Measurements from ENCODE around the gene PIMREG. TPM values are rescaled to one million over a fixed set of nuclear protein-coding genes. Genes with fewer than 3 reads are reported as not detected.

PIMREG gene
- polyA plus RNA-seq, 2 of the 4 experiments (the other 2 are of a cell fraction) = 26.3 to 28.9 TPM

DNA sequence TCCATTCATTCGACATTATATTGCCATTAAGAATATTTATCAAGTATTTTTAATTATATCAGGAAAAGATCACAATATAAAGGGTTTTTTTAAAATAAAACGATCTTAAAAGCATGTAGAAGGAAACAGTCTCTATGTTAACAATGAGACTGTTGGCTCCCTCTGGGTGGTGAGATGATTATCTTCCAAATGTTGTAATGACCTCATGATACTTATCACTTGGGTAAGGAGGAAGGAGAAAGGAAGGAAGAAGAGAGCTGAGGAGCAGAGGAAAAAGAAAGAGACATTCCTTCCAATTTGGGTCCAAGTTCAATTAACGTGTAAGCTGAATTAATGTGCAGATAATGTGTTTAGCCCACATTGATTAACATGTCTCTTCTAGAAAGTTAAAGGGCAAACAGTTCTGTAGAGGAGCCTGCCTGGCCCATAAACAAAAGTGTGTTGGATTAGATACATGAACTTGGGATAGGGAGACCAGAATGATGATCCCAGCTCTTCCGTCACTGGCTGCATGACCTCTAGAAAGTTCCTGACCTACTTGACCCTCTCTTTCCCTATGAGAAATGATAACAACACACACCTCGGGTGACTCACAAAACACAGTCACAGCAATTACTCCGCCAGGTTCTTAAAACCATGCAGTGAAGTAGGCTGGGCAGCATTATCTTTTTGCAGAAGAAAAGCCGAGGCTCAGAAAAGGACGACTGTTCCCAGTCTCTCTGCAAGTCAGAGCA lies 32.0 kb downstream of the PIMREG start (continued):
- TF ChIP-seq FOSL2 (IDR thresholded peaks at IDR 0.05) (no peak), FOSL2 (CRISPR knock-in tag; IDR thresholded peaks at IDR 0.05) (no peak), MAFK (IDR thresholded peaks at IDR 0.05; ENCODE audit: partially characterized antibody) (no peak)

DNA sequence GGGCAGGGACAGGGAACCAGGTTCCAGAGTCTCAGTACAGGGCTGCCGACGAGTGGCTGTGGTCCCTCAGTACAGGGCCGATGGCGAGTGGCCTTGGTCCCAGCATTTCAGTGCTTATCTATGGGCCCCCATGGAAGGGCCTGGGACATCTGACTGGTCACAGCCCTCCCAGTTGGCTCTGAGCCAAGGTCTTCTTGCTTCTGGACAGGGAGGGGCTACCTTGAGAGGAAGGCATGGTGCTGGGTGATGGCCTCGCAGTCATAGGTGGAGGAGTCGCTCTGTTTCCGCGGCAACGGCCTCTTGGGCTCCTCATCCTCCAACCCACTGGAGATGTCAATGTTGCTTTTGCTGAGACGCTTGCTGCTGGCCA lies 32.5 kb downstream of the PIMREG start:
- DNase-seq (ENCODE audit: low read depth in 1 of 2, low spot score in 1 of 2) = no peak
- H3K4me1 ChIP-seq = peaks cover 13% of the 10 kb centered on the region
- 91% methylated on average over 9 of the region's 10 CpGs for WGBS (ENCODE audit: missing lambda C conversion rate)
- H3K4me2 ChIP-seq = no peak overlapping the region
- POLR2A ChIA-PET = no interaction called here
- TF ChIP-seq SMC3 (IDR thresholded peaks at IDR 0.05) (no peak), CHD2 (IDR thresholded peaks at IDR 0.05; ENCODE audit: low read length, partially characterized antibody) (no peak), CBX2 (IDR thresholded peaks at IDR 0.05; ENCODE audit: borderline replicate concordance, low read depth) (no peak), ZFP36 (IDR thresholded peaks at IDR 0.05; ENCODE audit: borderline replicate concordance, partially characterized antibody) (no peak), HEYL (CRISPR knock-in tag; IDR thresholded peaks at IDR 0.05) (no peak), JUN (IDR thresholded peaks at IDR 0.05) (no peak), RCOR1 (IDR thresholded peaks at IDR 0.05; ENCODE audit: low read depth, low read length) (no peak), ZNF302 (CRISPR knock-in tag; IDR thresholded peaks at IDR 0.05) (no peak), KDM5A (IDR thresholded peaks at IDR 0.05) (no peak), HOXA7 (CRISPR knock-in tag; IDR thresholded peaks at IDR 0.05) (no peak), FOXS1 (CRISPR knock-in tag; IDR thresholded peaks at IDR 0.05) (no peak), RNF2 (IDR thresholded peaks at IDR 0.05; ENCODE audit: borderline replicate concordance, low read depth) (no peak), FOSL2 (IDR thresholded peaks at IDR 0.05) (no peak), FOSL2 (CRISPR knock-in tag; IDR thresholded peaks at IDR 0.05) (no peak), EHF (CRISPR knock-in tag; IDR thresholded peaks at IDR 0.05) (no peak)
- TF ChIP-seq, protein P1, sequence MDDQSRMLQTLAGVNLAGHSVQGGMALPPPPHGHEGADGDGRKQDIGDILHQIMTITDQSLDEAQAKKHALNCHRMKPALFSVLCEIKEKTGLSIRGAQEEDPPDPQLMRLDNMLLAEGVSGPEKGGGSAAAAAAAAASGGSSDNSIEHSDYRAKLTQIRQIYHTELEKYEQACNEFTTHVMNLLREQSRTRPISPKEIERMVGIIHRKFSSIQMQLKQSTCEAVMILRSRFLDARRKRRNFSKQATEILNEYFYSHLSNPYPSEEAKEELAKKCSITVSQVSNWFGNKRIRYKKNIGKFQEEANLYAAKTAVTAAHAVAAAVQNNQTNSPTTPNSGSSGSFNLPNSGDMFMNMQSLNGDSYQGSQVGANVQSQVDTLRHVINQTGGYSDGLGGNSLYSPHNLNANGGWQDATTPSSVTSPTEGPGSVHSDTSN (IDR thresholded peaks at IDR 0.05) = no peak
- TF ChIP-seq, protein P2, sequence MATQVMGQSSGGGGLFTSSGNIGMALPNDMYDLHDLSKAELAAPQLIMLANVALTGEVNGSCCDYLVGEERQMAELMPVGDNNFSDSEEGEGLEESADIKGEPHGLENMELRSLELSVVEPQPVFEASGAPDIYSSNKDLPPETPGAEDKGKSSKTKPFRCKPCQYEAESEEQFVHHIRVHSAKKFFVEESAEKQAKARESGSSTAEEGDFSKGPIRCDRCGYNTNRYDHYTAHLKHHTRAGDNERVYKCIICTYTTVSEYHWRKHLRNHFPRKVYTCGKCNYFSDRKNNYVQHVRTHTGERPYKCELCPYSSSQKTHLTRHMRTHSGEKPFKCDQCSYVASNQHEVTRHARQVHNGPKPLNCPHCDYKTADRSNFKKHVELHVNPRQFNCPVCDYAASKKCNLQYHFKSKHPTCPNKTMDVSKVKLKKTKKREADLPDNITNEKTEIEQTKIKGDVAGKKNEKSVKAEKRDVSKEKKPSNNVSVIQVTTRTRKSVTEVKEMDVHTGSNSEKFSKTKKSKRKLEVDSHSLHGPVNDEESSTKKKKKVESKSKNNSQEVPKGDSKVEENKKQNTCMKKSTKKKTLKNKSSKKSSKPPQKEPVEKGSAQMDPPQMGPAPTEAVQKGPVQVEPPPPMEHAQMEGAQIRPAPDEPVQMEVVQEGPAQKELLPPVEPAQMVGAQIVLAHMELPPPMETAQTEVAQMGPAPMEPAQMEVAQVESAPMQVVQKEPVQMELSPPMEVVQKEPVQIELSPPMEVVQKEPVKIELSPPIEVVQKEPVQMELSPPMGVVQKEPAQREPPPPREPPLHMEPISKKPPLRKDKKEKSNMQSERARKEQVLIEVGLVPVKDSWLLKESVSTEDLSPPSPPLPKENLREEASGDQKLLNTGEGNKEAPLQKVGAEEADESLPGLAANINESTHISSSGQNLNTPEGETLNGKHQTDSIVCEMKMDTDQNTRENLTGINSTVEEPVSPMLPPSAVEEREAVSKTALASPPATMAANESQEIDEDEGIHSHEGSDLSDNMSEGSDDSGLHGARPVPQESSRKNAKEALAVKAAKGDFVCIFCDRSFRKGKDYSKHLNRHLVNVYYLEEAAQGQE (IDR thresholded peaks at IDR 0.05) = no peak
- TF ChIP-seq, protein P3, sequence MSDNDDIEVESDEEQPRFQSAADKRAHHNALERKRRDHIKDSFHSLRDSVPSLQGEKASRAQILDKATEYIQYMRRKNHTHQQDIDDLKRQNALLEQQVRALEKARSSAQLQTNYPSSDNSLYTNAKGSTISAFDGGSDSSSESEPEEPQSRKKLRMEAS (IDR thresholded peaks at IDR 0.05) = no peak
- TF ChIP-seq, protein P4, sequence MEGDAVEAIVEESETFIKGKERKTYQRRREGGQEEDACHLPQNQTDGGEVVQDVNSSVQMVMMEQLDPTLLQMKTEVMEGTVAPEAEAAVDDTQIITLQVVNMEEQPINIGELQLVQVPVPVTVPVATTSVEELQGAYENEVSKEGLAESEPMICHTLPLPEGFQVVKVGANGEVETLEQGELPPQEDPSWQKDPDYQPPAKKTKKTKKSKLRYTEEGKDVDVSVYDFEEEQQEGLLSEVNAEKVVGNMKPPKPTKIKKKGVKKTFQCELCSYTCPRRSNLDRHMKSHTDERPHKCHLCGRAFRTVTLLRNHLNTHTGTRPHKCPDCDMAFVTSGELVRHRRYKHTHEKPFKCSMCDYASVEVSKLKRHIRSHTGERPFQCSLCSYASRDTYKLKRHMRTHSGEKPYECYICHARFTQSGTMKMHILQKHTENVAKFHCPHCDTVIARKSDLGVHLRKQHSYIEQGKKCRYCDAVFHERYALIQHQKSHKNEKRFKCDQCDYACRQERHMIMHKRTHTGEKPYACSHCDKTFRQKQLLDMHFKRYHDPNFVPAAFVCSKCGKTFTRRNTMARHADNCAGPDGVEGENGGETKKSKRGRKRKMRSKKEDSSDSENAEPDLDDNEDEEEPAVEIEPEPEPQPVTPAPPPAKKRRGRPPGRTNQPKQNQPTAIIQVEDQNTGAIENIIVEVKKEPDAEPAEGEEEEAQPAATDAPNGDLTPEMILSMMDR (IDR thresholded peaks at IDR 0.05) = no peak
- TF ChIP-seq, protein P5, sequence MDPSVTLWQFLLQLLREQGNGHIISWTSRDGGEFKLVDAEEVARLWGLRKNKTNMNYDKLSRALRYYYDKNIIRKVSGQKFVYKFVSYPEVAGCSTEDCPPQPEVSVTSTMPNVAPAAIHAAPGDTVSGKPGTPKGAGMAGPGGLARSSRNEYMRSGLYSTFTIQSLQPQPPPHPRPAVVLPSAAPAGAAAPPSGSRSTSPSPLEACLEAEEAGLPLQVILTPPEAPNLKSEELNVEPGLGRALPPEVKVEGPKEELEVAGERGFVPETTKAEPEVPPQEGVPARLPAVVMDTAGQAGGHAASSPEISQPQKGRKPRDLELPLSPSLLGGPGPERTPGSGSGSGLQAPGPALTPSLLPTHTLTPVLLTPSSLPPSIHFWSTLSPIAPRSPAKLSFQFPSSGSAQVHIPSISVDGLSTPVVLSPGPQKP (IDR thresholded peaks at IDR 0.05; ENCODE audit: low read depth, low read length) = no peak
- TF ChIP-seq, protein P6, sequence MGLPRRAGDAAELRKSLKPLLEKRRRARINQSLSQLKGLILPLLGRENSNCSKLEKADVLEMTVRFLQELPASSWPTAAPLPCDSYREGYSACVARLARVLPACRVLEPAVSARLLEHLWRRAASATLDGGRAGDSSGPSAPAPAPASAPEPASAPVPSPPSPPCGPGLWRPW (IDR thresholded peaks at IDR 0.05) = no peak
- no peak for FAIRE-seq
- no peak overlapping the region for H3K27ac ChIP-seq
- ATAC-seq = no peak
- CTCF ChIA-PET = interaction anchor here (6.5 kb wide), 1 partner anchor 15 kb away, joined by 77 read pairs; no protein-coding TSS in a partner anchor
- no peak overlapping the region for H3K4me3 ChIP-seq
- no peaks in the 10 kb centered on the region for H3K9me3 ChIP-seq

Data from A549 (cell line).